Activated CD4-positive, alpha-beta T cell treated with anti-CD3 and anti-CD28 coated beads, Interleukin-2, amount 10 ng/mL, durations not matched to agents 24 days and 14 days (primary cell): ENCODE results near the gene SH3GL2. TPM values are rescaled to one million over a fixed set of nuclear protein-coding genes. Genes with fewer than 3 reads are reported as not detected.

Experiments used
- DNase-seq: peaks from one replicate; pipeline ENCODE4 v3.0.0; 2022
- H3K27ac Mint-ChIP-seq: one replicate; pipeline ENCODE4 v1.8.0; 2022; ENCODE audit warnings: mild to moderate bottlenecking, mixed read lengths
- H3K27me3 Mint-ChIP-seq: one replicate; pipeline ENCODE4 v1.8.0; 2022; ENCODE audit warnings: mixed read lengths
- H3K36me3 Mint-ChIP-seq: one replicate; pipeline ENCODE4 v1.8.0; 2022; ENCODE audit warnings: low read depth, mild to moderate bottlenecking, mixed read lengths
- H3K4me1 Mint-ChIP-seq: one replicate; pipeline ENCODE4 v1.8.0; 2021; ENCODE audit warnings: mixed read lengths
- H3K4me3 Mint-ChIP-seq: one replicate; pipeline ENCODE4 v1.8.0; 2022; ENCODE audit warnings: mild to moderate bottlenecking, moderate library complexity, mixed read lengths
- H3K9me3 Mint-ChIP-seq: one replicate; pipeline ENCODE4 v1.8.0; 2021; ENCODE audit warnings: mixed read lengths
- intact Hi-C: fragments of 100-400 bp; cut with micrococcal nuclease; formaldehyde crosslinking; loops from one replicate; pipeline ENCODE4 v1.15.1; 2023
- total RNA-seq: library from RNA; stranded (reverse); gene quantifications from 2 replicates; pipeline ENCODE4 v1.2.3, GENCODE V29; 2022

SH3GL2 gene
- total RNA-seq, 1 donor from 2014 or later: not detected

GRCh38 chr9:17653947-17654465 is 75.1 kb downstream of the SH3GL2 start:
- no peak for DNase-seq
- no peaks in the 10 kb centered on the region for H3K27me3 Mint-ChIP-seq
- no peak overlapping the region for H3K4me3 Mint-ChIP-seq
- no peaks in the 10 kb centered on the region for H3K4me1 Mint-ChIP-seq
- intact Hi-C loops: no loop called here
- no peaks in the 10 kb centered on the region for H3K9me3 Mint-ChIP-seq
- H3K36me3 Mint-ChIP-seq: no peaks in the 10 kb centered on the region
- H3K27ac Mint-ChIP-seq: no peak overlapping the region

DNA sequence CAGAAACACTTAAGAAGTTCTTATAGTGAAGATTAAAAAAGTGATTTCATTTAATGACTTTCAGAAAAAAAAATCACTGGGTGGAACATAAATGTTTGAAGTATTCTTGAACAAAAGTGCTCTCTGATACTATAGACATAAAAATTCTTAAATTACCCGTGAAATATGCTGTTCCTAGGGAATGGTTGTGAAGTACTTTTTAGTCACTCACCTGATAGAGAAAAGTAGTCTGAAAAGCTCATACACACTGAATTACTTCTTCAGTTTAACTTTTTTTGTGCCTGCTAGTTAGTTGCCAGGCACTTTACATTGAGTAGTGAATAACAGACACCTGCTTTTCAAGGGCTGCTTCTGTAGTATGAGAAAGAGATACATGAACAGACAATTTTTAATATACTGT is 78.0 kb downstream of the SH3GL2 start:
- H3K4me1 Mint-ChIP-seq: no peaks in the 10 kb centered on the region
- intact Hi-C loops: no loop called here
- no peaks in the 10 kb centered on the region for H3K9me3 Mint-ChIP-seq
- no peak overlapping the region for H3K27ac Mint-ChIP-seq
- DNase-seq: no peak
- no peak overlapping the region for H3K4me3 Mint-ChIP-seq
- H3K27me3 Mint-ChIP-seq: no peaks in the 10 kb centered on the region
- H3K36me3 Mint-ChIP-seq: no peaks in the 10 kb centered on the region

GRCh38 chr9:17658237-17658636 is 79.4 kb downstream of the SH3GL2 start:
- Mint-ChIP-seq H3K27me3 (no peaks in the 10 kb centered on the region), H3K9me3 (no peaks in the 10 kb centered on the region), H3K4me3 (no peak overlapping the region), H3K27ac (no peak overlapping the region), H3K4me1 (no peaks in the 10 kb centered on the region), H3K36me3 (no peaks in the 10 kb centered on the region)
- DNase-seq: no peak
- intact Hi-C loops: no loop called here

- no peak overlapping the region for H3K27ac Mint-ChIP-seq
Observed at GRCh38 chr9:17660158-17660557, 81.3 kb downstream of the SH3GL2 start.

GRCh38 chr9:17665450-17665849 is 86.6 kb downstream of the SH3GL2 start:
- Mint-ChIP-seq H3K9me3 (no peaks in the 10 kb centered on the region), H3K4me1 (no peaks in the 10 kb centered on the region), H3K27me3 (no peaks in the 10 kb centered on the region), H3K4me3 (no peak overlapping the region), H3K27ac (no peak overlapping the region), H3K36me3 (no peaks in the 10 kb centered on the region)
- intact Hi-C loops: no loop called here
- no peak for DNase-seq

More at GRCh38 chr9:17660158-17660557, 81.3 kb downstream of the SH3GL2 start:
- H3K27me3 Mint-ChIP-seq: no peaks in the 10 kb centered on the region
- no peaks in the 10 kb centered on the region for H3K36me3 Mint-ChIP-seq
- no peak for DNase-seq
- no peaks in the 10 kb centered on the region for H3K9me3 Mint-ChIP-seq
- H3K4me1 Mint-ChIP-seq: no peaks in the 10 kb centered on the region
- H3K4me3 Mint-ChIP-seq: no peak overlapping the region
- intact Hi-C loops: no loop called here

DNA sequence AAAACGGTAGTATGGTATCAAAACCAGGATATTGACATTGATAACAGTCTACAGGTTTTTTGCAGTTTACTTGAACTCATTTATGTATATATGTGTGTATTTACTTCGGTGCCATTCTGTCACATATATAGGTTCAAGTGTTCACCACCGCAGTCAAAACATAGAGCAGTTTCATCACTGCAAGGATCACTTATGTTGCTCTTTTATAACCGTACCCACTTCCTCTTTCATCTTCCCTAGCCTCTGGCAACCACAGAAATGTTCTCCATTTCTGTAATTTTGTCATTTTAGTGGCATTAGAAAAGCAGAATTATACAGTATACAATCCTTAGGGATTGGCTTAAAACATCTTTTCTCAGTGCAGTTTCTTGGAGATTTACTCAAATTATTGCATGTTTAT is 90.3 kb downstream of the SH3GL2 start:
- intact Hi-C loops: no loop called here
- Mint-ChIP-seq H3K27ac (no peak overlapping the region), H3K4me3 (no peak overlapping the region), H3K36me3 (no peaks in the 10 kb centered on the region), H3K9me3 (no peaks in the 10 kb centered on the region), H3K27me3 (no peaks in the 10 kb centered on the region), H3K4me1 (no peaks in the 10 kb centered on the region)
- no peak for DNase-seq

- Mint-ChIP-seq H3K4me3 (no peak overlapping the region), H3K4me1 (no peaks in the 10 kb centered on the region), H3K27me3 (no peaks in the 10 kb centered on the region), H3K27ac (no peak overlapping the region), H3K9me3 (peaks cover 7% of the 10 kb centered on the region), H3K36me3 (no peaks in the 10 kb centered on the region)
- DNase-seq: no peak
- intact Hi-C loops: no loop called here
Observed at GRCh38 chr9:17682684-17683083, 103.8 kb downstream of the SH3GL2 start.

DNA sequence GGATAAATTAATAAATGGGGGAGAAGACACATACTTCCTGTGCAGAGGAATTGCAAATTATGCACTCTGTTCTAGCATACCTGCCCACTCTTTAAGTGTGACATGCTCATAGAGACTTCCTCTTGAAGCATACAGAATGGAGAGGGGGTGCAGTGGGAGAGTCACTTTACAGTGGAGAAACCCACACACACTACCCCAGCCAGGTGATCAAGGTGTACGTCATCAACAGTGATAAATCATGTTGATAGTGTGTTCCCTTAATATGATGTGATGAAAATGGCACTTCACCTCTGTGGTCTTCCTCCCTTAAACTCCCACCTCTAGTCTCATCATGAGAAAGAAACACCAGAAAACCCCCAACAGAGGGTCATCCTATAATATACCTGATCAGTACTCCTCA is 110.0 kb downstream of the SH3GL2 start:
- intact Hi-C loops: no loop called here
- Mint-ChIP-seq H3K9me3 (no peaks in the 10 kb centered on the region), H3K36me3 (no peaks in the 10 kb centered on the region), H3K27ac (no peak overlapping the region), H3K27me3 (no peaks in the 10 kb centered on the region), H3K4me1 (no peaks in the 10 kb centered on the region), H3K4me3 (no peak overlapping the region)
- DNase-seq: no peak

DNA sequence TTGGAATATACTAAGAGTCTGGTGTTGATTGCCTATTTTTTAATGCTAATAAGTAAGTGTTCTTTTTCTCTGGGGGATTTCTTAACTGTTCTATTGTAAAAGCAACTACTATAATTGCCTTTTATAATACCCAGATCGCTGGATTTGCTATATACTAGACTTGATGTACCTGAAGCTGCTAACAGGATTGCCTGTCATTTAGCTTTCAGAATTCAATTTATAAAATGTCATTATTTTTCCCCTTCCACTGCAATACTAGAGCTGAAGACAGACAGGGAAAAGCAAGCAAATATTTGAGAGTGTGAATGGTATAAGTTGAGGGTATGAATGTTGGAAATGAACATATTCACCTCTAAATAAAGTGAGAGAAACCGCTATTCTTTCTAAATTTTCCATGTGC is 115.5 kb downstream of the SH3GL2 start:
- no peaks in the 10 kb centered on the region for H3K36me3 Mint-ChIP-seq
- H3K27me3 Mint-ChIP-seq: no peaks in the 10 kb centered on the region
- no peak overlapping the region for H3K27ac Mint-ChIP-seq
- no peak overlapping the region for H3K4me3 Mint-ChIP-seq
- DNase-seq: no peak
- no peaks in the 10 kb centered on the region for H3K9me3 Mint-ChIP-seq
- intact Hi-C loops: no loop called here
- no peaks in the 10 kb centered on the region for H3K4me1 Mint-ChIP-seq

DNA sequence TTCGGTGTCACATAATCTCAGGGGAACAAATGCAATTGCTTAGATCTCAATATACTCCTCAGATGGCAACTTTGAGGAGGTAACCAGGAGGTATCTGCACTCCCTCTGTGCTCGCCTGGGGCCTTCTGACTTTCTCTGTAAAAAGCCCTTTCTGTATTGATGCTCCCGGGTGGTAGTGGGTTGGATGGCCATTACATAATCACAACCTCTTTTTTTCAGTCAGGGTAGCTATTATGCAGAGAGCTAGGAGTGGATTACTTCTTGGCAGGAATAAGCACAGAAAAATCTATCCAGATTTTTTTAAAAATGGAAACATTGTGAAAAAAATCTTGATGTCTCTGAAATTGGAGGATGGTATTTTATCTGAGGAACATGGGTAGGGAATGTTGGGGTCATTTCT is 116.6 kb downstream of the SH3GL2 start:
- no peak overlapping the region for H3K4me3 Mint-ChIP-seq

DNA sequence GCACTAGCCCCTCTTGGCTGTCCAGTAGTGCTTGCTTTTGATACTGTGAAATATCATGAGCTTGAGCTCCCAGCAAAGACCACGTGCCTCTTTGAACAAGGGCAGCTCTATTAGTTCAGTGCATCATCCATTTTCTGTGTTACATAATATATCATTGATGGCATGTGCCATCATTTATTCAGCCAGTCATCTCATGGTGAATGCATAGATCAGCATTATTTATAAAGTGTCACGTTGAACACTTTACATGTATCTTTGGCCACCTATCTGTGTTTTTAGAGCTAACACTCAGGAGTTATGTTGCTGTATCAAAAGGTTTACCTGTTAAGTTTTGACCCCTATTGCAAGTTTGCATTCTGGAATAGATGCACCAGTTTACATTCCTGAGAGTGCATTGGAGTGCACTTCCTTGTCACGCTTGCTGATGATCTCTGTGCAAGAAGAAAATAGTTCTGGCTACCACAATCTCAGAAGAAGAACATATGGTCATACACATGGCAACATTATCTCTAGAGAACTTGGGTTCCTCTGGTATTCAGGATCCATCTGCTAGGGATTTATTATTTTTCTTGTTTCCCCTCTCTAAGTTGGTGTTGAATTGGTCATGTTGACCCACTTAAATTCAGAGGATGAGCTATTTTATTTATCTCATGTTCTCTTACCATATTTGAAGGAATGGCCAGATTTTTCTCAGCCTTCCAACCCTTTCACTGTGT is 120.9 kb downstream of the SH3GL2 start:
- intact Hi-C loops: no loop called here
- H3K27ac Mint-ChIP-seq: no peak overlapping the region
- H3K27me3 Mint-ChIP-seq: no peaks in the 10 kb centered on the region
- H3K36me3 Mint-ChIP-seq: no peaks in the 10 kb centered on the region
- H3K4me3 Mint-ChIP-seq: no peak overlapping the region
- DNase-seq: no peak
- H3K4me1 Mint-ChIP-seq: no peaks in the 10 kb centered on the region
- H3K9me3 Mint-ChIP-seq: no peaks in the 10 kb centered on the region

More for the DNA sequence above, 116.6 kb downstream of the SH3GL2 start:
- H3K27ac Mint-ChIP-seq: no peak overlapping the region
- intact Hi-C loops: no loop called here
- H3K9me3 Mint-ChIP-seq: no peaks in the 10 kb centered on the region
- DNase-seq: no peak
- no peaks in the 10 kb centered on the region for H3K36me3 Mint-ChIP-seq
- H3K4me1 Mint-ChIP-seq: no peaks in the 10 kb centered on the region
- H3K27me3 Mint-ChIP-seq: no peaks in the 10 kb centered on the region

- no peaks in the 10 kb centered on the region for H3K36me3 Mint-ChIP-seq
- H3K4me1 Mint-ChIP-seq: no peaks in the 10 kb centered on the region
- no peaks in the 10 kb centered on the region for H3K27me3 Mint-ChIP-seq
- no peak overlapping the region for H3K27ac Mint-ChIP-seq
- intact Hi-C loops: no loop called here
- H3K4me3 Mint-ChIP-seq: no peak overlapping the region
- no peaks in the 10 kb centered on the region for H3K9me3 Mint-ChIP-seq
- no peak for DNase-seq
Observed at GRCh38 chr9:17706347-17706746, 127.5 kb downstream of the SH3GL2 start.

GRCh38 chr9:17719053-17719452 is 140.2 kb downstream of the SH3GL2 start:
- Mint-ChIP-seq H3K4me3 (no peak overlapping the region), H3K27ac (no peak overlapping the region), H3K36me3 (no peaks in the 10 kb centered on the region), H3K4me1 (no peaks in the 10 kb centered on the region), H3K27me3 (no peaks in the 10 kb centered on the region), H3K9me3 (peaks cover 8% of the 10 kb centered on the region)
- intact Hi-C loops: no loop called here
- DNase-seq: no peak

DNA sequence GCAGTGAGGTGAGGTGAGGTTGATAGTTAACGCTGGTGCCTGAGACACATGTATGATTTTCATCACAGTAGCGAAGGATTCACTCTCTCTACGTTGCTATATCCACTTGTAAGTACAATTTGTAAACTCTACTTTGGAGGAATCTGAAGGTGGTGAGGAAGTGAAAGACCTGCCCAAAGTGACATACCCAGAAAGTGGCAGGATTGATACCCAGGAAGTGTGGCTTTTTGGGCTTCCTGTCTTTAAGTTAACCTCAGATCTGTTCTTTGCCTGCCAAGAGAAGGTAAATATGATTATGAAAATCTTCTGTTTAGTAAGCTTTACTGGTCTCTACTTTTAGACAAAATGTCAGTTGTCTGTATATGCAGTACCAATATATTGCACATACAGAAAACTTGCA is 143.1 kb downstream of the SH3GL2 start:
- no peak overlapping the region for H3K4me3 Mint-ChIP-seq
- H3K27ac Mint-ChIP-seq: no peak overlapping the region
- intact Hi-C loops: no loop called here
- H3K4me1 Mint-ChIP-seq: no peaks in the 10 kb centered on the region
- peaks cover 23% of the 10 kb centered on the region for H3K9me3 Mint-ChIP-seq
- DNase-seq: no peak
- no peaks in the 10 kb centered on the region for H3K27me3 Mint-ChIP-seq
- no peaks in the 10 kb centered on the region for H3K36me3 Mint-ChIP-seq

- no peaks in the 10 kb centered on the region for H3K36me3 Mint-ChIP-seq
- intact Hi-C loops: no loop called here
Observed at GRCh38 chr9:17723656-17724055, 144.8 kb downstream of the SH3GL2 start.

More at GRCh38 chr9:17723656-17724055, 144.8 kb downstream of the SH3GL2 start:
- Mint-ChIP-seq H3K4me3 (no peak overlapping the region), H3K27ac (no peak overlapping the region), H3K4me1 (no peaks in the 10 kb centered on the region), H3K9me3 (peaks cover 23% of the 10 kb centered on the region), H3K27me3 (no peaks in the 10 kb centered on the region)
- no peak for DNase-seq
